NCI-H524 (cell line): ENCODE results near the gene NPDC1.

Experiments
- DNase-seq, 2 experiments: peaks; one replicate each; lab custom pipeline; 2025; lab: John Stamatoyannopoulos, UW

The NPDC1 gene

DNA sequence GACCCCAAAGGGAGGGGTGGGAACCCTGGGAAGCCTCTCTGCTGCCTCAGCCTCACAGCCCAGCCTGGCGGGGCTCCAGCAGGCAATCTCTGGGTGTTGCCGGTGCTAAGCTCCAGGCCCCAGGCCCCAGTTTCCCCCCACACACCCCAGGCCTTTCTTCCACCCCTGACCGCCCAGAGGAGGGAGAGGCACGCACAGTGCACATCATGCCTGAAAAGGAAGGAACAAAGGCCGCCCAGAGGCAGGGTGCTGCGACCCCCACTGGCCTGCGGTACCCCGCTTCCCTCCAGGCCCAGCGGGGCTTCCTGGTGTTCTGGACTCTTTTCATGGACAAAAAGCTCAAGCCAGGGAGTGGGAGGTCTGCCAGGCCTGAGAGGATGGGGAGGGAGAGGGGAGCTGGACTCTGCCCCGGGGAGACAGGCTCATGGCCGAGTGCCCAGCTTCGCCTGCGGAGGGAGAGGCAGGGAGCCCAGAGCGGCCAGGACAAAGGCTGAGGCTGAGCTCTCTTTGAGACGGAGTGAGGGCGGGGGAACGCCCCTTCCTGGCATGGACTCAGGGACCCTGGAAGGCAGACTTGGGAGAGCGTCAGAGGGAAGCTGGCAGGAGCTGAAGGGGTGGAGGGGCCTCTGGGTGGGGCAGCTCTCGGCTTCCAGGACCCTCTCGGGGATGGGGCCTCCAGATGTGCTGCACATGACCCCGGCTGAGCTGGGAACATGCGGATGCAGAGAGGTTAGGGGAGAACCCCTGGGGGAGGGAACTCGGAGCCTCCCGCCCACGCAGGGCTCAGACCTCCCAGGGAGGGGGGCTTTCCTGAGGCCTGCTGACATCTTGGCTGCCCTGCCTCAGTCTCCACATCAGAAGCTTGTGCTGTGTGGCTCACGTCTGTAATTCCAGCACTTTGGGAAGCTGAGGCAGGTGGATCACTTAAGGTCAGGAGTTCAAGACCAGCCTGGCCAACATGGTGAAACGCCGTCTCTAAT lies 9.7 kb upstream of the NPDC1 start:
- DNase-seq = no peak

DNA sequence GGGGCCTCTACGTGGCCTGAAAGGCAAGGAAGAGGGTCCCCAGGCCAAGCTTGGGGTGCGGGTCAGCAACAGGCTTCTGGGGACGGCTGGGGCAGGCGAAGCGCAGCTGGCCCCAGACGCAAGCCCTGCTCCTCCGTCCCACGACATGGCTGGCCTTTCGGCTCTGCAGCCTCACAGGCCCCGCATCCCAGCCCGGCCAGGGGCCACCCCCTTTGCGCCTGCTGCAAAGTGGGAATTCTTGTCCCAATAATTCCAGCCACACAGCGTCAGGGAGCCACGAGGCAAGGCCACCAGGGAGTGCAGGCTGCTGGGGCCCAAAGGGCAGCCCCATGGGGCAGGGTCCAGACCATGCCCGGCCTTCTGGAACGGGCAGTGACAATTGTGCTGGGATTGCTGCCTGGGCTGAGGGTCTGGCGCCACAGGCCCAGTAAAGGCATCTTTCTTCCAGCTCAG lies 9.0 kb upstream of the NPDC1 start:
- no peak for DNase-seq

DNA sequence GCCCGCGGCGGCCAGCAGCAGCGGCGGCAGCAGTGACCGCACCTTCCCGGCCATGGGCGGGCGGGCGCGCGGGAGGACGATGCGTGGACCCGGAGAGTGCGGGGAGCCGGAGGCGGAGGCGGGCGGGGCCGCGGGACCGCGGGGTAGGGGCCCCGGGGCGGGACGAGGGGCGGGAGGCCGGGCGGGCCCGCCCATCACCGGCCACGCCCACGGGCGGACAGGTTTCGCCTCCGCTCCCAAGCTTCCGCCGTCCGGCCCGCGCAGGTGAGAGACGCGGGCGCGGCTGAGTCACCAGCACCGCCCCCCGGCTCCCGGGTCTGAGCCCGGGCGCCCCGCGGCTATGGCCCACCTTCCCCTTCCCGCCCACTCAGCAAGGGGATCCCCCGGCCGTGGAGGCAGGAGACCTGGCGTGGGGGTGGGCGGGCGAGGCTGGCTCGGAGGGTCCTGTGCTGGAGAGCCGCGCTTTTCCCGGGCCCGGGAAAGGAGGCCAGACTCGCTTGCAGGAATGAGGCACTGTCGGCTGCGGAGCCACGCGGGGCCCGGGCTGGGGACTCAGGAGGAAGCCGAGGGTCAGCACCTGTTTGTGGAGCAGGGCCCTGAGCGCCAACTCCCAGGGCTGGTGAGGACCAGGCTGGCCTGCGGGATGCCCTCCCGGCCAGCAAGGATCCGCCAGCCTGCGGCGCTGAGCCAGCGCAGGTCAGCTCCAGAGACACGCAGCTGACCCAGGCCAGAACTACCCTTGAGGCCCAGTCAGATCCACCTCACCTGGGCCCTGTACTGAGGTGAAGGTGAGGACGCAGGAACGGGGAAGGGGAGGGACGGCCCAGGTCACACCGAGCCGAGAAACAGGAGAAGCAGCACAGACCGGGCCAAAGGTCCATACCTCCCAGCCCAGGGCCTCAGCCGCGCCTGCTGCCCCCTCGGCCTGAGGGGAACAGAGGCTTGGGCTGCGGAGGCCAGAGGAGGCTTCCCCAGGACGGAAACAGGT lies 8.3 kb upstream of the NPDC1 start, which contains the start of gene ENTPD2:
Gene ENTPD2 (minus strand): TSS at position 118 of the 988 bp plus-strand sequence. CDS start 64 bp downstream, at position 54.
- DNase-seq = no peak

DNA sequence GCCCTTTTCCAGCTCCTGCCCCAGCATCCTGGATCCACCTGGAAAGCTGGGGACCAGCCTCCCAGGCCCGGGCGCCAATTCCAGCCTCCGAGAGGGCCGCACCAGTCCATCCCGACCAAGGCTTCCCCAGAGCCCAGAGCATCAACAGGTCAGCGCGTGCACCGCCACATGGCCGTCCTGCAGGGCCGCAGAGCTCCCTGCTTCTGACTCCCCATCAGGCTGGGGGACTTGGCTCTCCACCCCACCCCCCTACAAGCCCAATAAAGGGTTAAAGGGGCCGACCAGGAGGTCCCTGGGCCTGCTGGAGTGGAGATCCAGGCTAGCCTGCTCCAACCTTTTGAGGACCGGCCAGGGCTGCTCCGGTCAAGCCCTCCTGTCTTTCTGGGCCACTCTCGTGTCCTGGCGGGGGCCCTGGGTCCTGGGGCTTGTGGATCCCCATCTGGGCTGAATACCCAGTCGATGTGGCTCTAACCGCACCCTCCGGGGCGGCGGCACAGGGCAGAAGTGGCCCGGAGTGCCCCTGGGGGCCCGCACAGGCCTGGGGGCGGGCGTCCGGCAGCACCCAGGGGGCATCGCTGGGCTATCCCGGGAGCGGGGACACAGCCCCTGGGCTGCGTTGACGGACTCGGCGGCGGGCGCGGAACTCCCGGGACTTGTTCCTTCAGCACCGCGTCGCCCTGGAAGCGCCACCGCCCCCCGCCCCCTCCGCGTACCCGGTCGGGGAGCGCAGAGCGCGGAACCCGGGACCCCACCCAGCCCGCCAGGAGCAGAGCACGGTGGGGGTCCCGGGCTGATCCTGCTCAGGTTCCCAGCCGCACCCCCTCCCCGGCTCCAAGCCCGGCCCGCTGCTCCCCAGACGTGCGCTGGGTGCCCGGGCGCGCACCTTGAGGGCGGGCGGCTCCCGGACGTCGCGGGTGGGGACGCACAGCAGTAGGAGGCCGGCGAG lies 7.3 kb upstream of the NPDC1 start:
- DNase-seq = no peak

DNA sequence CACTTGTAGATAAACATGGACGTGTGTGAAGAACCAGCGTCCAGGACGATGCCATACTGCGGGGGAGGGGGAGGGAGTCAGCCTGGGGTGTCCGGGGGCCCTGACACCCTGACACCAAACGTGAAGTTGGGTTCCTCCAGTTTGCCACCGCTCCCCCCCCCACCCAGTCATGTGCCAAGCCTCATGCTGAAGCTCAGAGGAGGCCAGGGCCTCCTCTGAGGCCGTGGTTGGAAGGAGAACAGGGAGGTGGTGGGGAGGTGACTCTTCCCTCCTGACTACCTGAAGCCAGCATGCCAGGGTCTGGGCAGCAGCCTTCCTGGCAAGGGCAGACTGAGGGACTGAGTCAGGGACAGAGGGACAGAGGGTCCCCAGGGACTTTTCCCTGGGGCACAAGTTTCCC lies 6.3 kb upstream of the NPDC1 start:
- DNase-seq = no peak

DNA sequence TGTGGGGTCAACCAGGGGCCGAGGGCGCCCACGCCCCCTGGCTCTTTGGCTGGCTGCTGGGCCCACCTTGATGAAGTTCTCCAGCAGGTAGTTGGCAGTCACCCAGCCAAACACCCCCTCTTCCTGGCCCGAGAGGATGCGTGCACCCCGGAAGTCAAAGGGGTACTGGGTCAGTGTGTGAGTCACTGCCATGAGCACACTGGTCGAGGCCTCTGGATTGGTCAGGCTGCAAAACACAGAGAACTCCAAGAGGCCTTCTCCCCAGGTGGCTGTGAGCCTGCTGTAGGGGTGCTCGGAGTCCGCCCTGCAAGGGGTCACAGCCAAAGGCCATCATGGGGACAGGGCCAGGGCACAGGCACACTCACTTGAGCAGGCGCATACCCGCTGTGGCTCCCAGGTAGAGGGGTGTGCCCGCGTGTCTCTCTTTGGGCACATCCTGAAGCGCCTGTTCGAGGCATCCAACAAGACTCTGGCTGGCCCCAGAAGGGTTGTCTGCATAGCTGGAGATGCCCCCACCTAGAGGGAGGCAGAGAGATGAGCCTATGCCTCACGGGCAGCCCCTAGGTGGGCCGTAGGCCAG lies 5.3 kb upstream of the NPDC1 start:
- no peak for DNase-seq

DNA sequence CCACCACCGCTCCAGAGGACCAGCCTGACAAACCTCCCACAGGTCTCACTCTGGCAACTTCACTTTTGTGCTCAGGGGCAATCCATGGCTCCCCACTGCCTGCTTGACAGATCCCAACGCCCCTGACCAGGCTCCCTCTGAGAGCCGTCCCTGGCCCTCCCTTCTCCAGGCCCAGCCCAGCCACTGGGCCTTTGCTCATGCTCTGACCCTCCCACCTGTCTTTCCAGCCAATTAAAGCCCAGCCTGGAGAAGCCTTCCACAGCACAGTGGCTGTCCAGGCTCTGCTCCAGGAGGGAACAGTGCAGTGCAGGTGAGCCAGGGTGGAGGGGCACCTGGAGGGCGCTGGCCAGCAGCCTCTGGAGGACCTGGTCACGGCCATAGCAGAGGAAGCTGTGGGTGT lies 4.6 kb upstream of the NPDC1 start:
- no peak for DNase-seq

DNA sequence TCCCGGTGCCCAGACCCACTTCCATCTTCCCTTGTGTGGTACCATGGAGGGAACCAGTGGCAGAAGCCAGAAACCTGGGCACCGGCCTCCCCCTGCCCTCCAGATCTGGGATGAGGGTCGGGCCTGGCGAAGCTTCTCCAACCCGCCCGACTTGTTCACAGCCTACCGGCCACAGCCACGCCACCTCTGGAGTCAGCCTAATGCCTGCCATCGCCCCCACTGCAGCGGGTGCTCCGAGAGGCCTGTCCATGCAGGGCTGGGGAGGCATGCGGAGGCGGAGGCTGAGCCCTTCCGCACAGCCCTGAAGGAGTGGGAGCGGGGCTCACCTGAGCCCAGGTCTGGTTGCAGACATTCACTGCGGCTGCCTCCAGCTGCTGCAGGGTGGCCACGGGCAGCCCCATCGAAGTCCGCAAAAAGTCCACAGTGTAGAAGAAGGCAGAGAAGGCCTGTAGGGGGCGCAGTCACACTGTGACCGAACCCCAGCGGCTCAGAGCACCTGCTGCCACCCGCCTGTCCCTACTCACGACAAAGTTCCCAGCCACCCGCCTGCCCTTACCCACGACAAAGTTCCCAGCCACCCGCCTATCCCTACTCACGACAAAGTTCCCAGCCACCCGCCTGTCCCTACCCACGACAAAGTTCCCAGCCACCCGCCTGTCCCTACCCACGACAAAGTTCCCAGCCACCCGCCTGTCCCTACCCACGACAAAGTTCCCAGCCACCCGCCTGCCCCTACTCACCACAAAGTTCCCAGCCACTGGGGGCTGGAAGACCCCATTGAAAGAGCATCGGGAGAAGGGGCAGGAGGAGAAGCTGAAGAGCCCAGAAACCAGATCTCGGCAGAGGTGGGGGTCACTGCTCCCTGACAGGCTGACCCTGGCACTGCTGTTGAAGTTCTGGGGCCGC lies 3.8 kb upstream of the NPDC1 start:
- DNase-seq = peak; percentile 53 to 75

DNA sequence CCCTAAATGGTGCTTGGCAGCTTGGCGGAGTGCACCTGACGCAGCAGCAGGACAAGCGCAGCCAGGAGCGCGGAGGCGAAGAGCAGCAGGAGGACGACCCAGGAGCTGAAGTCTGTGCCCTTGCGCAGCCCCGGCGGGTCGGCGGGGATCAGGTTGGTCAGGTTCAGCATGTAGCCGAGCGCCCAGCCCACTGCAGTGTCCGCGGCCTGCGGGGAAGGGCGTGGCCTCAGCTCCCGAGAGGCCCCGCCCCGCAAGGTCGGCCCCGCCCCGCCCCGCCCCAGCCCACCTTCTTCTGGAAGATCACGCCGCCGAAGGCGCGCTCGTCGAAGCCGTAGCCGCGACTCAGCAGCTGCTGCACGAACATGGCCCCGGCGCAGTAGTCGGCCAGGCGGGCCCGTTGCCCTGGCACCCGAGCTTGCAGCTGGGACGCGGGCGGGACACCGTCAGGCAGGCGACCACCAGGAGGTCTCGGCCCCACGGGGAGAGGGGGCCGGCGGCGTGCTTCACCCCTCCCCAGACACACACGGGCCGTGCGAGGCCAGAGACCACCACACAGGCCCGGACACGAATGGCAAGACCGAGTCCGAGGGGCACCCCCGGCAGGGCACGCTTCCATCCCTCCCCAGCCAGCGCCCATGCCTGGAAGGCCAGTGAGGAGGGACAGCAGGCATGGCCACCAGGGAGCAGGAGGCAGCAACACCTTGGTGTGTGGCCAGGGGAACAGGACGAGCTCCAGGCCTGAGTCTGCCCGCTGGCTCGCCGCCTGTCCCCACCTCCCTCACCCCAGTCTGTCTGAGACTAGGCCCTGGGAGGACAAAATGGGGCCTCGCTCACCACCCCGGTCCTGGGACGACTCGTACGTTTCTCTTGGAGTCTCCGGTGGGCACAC lies 2.9 kb upstream of the NPDC1 start:
- DNase-seq = peak in 1 of 2 experiments; percentile 37

DNA sequence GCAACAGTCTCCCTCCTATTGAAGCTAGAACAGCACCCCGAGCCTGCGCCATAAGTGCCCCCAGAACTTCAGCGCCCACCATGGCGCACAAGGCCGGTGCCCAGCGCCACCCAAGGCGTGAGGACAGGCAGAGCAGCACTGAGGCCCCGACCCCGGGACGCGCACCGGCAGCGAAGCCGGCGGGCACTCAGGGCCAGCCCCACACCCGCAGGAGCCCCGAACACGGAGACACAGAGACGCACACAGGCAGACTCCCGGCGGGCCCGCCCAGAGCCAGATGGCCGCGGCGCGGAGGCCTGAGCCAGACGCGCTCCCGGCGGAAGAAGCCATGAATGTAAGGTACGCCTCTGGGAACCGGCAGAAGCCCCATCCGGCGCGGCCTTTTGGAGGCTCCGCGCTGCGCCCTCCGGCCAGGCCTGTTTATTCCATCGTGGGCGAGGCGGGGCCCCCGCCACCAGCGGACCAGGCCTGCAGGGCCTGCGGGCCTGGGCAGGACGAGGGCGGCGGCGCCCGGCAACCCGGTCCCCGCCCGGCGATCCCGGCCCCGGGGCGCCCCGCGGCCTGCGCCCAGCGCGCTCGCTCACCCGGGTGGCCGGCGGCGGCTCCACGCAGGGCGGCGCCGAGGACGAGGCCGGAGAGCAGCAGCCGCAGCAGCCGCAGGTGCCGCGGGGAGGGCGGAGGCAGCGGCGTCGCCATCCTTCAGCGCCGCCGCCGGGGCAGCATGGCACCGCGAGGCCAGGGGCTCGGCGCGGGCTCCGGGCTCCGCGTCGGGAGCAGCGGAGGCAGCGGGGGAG lies 486 bp downstream of the NPDC1 start:
- DNase-seq = peak; percentile 61 to 70

DNA sequence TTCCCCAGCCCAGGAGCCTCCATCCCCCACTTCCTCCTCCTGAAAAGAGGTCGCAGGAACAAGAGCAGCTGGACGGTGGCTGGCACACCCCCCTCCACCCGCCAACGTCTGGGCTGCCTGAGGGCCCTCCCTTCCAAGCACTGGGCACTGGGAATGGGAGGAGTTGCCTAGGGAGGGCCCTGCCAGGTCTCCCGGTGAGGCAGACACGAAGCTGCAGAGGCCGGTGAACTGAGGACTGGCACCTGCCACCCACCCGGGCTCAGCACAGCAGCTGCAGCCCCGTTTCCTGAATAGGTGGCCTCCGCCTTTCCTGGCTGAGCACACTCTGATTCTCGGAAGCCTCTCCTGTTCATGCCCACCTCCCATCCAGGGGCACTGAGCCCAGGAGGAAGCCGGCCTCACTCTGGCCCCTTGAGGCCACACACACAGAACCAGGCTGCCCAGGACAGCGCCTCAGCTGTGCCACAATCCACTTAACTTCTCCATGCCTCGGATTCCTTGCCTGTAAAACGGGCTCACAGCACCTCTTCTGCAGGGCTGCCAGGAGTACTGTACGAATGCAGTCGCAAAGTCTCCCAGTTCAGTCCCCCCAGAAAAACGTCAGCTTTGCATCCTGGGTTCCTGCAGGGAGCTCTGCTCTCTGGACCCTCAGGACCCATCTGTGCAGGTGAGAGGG lies 1.3 kb downstream of the NPDC1 start:
- peak; percentile 70 for DNase-seq

DNA sequence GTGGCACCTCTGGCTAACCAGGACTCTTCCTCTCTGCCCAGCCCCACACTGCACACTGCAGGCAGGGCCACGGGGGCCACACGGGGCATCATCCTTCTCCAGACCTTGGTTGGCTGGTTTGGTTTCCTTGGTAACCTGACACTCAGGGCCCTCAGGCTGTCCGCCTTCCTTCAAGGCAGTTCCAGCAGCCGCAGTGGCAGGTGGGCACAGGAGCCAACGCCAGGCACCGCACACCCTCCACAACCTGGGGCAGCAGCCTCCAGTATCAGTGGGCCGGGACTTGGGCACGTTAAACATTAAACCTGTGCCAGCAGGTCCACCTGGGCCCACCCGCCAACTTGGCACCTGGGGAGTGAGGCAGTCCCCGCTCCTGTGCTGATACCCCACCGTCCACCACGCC lies 1.9 kb downstream of the NPDC1 start:
- peak in 1 of 2 experiments; percentile 26 for DNase-seq

DNA sequence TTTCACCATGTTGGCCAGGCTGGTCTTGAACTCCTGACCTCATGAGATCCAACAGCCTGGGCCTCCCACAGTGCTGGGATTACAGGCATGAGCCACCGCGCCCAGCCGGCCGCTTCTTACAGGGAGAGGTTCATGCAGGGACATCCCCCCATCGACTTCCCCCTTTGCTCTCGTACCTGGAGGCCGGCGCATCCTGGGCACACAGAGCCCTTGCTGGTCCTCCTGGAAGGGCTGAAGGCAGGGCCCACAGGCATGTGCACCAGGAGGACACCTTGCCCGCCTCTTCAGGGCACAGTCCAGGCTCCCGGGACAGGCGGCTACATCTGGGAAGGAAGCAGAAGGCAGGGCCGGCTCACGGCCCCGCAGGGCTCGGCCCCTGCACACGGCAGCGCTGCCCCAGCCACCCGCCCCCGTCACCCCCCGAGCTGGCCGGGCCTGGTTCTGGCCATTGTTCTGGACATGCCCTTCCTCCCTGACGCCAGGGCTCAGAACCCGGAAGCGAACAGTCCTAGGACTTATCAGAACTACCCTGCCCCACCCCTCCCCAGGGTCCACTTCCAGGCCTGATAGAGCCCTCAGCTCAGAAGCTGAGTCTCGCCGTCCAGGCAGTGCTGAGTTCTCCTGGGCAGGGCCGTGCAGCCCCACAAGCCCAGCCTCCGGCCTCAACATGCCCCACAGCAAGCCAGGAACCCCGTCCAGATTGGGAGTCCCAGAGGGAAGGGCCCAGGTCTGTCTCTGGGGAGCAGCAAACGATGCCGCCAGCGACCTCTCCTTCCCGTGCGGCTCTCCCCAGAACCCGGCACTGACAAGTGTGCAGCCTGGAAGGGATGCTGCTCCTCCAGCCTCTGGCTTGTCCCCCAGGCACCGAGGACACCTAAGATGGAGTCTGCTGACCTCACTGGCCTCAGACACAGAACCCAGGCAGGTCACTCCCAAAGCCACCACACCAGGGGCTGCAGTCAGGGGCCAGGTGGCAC lies 2.9 kb downstream of the NPDC1 start:
- DNase-seq = no peak

DNA sequence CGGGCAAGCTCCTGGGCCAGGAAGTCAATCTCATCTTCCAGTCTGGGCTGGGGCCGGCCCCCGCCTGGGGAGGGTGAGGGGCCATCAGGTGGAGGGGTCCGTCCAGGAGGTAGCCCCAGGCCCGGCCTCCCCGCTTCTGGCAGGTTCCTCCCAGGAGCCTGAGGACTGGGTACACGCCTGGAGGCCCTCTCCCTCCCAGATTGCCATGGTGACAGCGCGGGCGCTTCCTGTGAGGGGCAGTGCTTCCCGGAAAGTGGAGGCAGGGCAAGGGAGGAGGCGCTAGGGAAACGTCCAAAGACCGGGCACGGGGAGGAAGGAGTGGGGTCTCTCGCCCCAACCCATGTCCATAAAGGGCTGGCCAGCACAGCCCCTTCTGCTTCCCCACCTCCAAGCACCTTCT lies 4.9 kb downstream of the NPDC1 start:
- no peak for DNase-seq

DNA sequence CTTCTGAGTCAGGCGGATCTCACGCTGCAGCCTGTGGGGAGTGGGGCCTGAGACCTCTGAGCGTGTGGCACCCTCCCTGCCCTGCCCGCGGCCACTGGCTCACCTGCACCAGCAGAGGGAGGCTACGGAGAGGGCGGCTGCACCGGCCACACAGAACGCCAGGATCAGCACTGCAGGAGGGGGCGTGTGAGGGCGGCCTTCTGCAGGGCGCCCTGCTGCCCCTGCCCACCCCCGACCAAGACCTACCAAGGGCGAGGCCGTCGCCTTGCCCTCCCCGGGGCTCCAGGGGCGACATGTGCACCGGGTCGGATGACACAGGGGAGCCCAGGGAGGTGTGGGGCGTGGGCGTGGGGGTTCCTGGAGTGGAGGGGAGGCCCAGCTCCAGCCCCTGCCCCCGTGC lies 5.4 kb downstream of the NPDC1 start:
- no peak for DNase-seq
